ENCODE measurements around the gene PDIA6. TPM values are rescaled to one million over a fixed set of nuclear protein-coding genes. Genes with fewer than 3 reads are reported as not detected.

The PDIA6 gene
- total and polyA plus RNA-seq, 9 of the 15 experiments (the other 6 are each of a cell fraction or from before 2014, with no cell fraction given): 166 to 268 (median 229) TPM

DNA sequence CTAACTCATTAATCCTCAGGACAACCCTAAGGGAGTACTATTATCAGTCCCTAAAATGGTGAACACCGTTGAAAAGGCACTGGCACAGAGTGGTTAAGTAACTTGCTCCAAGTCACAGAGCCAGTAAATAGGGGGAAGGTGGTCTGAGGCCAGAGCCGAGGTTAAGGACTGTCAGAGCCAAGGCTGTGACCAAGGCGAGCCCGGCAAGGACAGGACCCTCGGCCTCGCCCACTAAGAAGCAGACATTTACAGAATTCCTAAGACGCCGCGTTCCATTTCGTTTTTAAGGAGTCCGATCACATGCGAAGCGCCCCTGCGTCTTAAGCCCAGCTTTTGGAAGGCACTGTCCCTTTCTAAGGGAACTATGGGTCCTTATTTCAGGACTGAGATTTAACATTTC, 1.1 kb downstream of the PDIA6 start (continued):
- no peak for TF ChIP-seq ZNF217 (CRISPR knock-in tag; IDR thresholded peaks at IDR 0.05)
- no peak for TF ChIP-seq NFE2 (IDR thresholded peaks at IDR 0.05; ENCODE audit: low read depth)
- TF ChIP-seq FOXP1 (CRISPR knock-in tag; IDR thresholded peaks at IDR 0.05): peak; percentile 51; the same call in 1 of the 2 replicates
- peak; percentile 24; the same call in 1 of the 2 replicates for TF ChIP-seq BRD4 (IDR thresholded peaks at IDR 0.05)
- no peak for TF ChIP-seq MTA3 (IDR thresholded peaks at IDR 0.05; ENCODE audit: borderline replicate concordance)
- TF ChIP-seq POLR2AphosphoS2 (IDR thresholded peaks at IDR 0.05; ENCODE audit: low read length): no peak
- TF ChIP-seq KAT2B (IDR thresholded peaks at IDR 0.05; ENCODE audit: low read depth, low read length): no peak
- no peak for TF ChIP-seq RBM22 (IDR thresholded peaks at IDR 0.05; ENCODE audit: low read depth, low read length, poor library complexity, severe bottlenecking)
- TF ChIP-seq ZKSCAN3 (CRISPR knock-in tag; IDR thresholded peaks at IDR 0.05): no peak
- peak; percentile 43; the same call in 1 of the 2 replicates for TF ChIP-seq ZC3H4 (CRISPR knock-in tag; IDR thresholded peaks at IDR 0.05; ENCODE audit: borderline replicate concordance)
- TF ChIP-seq DMBX1 (CRISPR knock-in tag; IDR thresholded peaks at IDR 0.05; ENCODE audit: borderline replicate concordance): no peak
- TF ChIP-seq, protein P1, sequence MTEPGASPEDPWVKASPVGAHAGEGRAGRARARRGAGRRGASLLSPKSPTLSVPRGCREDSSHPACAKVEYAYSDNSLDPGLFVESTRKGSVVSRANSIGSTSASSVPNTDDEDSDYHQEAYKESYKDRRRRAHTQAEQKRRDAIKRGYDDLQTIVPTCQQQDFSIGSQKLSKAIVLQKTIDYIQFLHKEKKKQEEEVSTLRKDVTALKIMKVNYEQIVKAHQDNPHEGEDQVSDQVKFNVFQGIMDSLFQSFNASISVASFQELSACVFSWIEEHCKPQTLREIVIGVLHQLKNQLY (CRISPR knock-in tag; conservative IDR thresholded peaks at IDR 0.05): no peak
- TF ChIP-seq, protein P2, sequence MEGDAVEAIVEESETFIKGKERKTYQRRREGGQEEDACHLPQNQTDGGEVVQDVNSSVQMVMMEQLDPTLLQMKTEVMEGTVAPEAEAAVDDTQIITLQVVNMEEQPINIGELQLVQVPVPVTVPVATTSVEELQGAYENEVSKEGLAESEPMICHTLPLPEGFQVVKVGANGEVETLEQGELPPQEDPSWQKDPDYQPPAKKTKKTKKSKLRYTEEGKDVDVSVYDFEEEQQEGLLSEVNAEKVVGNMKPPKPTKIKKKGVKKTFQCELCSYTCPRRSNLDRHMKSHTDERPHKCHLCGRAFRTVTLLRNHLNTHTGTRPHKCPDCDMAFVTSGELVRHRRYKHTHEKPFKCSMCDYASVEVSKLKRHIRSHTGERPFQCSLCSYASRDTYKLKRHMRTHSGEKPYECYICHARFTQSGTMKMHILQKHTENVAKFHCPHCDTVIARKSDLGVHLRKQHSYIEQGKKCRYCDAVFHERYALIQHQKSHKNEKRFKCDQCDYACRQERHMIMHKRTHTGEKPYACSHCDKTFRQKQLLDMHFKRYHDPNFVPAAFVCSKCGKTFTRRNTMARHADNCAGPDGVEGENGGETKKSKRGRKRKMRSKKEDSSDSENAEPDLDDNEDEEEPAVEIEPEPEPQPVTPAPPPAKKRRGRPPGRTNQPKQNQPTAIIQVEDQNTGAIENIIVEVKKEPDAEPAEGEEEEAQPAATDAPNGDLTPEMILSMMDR (IDR thresholded peaks at IDR 0.05 in 2 of 3, conservative IDR thresholded peaks at IDR 0.05 in 1 of 3; ENCODE audit: insufficient read depth in 2 of 3, low read depth in 1 of 3, low read length in 3 of 3): no peak
- TF ChIP-seq, protein P3, sequence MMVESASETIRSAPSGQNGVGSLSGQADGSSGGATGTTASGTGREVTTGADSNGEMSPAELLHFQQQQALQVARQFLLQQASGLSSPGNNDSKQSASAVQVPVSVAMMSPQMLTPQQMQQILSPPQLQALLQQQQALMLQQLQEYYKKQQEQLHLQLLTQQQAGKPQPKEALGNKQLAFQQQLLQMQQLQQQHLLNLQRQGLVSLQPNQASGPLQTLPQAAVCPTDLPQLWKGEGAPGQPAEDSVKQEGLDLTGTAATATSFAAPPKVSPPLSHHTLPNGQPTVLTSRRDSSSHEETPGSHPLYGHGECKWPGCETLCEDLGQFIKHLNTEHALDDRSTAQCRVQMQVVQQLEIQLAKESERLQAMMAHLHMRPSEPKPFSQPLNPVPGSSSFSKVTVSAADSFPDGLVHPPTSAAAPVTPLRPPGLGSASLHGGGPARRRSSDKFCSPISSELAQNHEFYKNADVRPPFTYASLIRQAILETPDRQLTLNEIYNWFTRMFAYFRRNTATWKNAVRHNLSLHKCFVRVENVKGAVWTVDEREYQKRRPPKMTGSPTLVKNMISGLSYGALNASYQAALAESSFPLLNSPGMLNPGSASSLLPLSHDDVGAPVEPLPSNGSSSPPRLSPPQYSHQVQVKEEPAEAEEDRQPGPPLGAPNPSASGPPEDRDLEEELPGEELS (CRISPR knock-in tag; IDR thresholded peaks at IDR 0.05; ENCODE audit: borderline replicate concordance): no peak
- no peak for TF ChIP-seq SMARCA4 (IDR thresholded peaks at IDR 0.05)

Data from K562 (cell line).